Measurements from ENCODE around the gene SPOCK1.

SPOCK1 gene

DNA sequence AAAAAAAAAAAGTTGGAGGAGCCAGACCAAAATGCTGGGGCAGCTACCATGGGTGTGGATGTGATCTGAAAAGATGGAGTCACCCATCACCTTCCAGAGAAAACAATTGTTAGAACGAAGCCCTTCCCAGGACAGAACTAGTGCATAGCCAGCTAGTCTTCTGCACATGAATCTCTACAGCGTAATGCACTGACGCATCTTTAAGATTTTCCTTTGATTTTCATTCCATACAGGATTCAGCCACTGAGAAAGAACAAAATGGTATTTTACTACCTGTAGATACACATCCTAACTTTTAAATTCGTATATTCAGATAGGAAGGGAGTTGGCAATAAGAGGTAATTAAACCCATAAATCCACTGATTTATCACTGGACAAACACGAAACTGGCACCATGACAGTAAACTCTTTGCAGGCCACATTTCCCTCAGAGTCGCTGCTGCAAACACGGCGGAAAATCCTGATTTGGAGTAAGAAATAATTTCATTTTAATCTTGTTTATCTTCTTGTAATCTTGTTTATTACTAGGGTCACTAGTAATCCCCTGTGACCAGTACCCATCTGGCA lies 206.6 kb downstream of the SPOCK1 start:
- no peak for DNase-seq (ENCODE audit: low read depth)

DNA sequence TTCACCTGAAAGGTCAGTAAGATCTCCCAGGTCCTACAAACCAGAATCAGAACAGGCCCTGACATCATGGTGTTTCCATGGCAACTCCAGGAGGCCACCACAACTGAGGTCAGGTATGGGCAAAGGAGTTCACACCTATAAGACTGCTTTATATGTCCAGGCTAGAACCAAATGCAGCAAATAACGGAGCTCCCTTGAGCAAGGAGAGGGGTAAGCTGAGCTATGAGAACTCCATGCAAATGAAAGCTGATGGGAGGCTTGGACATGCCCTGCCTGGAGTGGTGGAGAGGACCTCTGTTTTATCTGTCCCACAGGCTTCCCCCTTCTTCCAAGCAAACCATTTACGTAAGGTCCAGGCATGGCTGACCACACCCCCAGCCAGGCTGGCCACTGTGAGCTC lies 207.7 kb downstream of the SPOCK1 start:
- no peak for DNase-seq (ENCODE audit: low read depth)

DNA sequence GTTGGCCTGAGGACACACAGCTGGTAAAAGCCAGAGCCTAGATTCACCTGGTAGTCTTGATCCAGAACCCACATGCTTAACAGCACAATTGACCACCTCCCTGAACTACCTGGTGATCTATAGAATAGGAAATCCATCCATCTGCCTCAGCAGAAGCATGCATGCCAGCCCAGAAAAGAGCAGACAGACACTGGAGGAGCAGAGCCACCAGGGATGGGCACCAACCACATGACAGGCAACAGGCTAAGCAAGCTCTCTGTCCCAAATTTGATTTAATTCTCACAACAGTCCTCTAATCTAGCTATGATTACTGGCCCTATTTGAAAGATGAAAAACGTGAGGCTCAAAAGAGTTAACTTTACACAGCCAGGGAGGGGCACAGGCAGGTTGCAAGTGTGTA lies 208.1 kb downstream of the SPOCK1 start:
- no peak for DNase-seq (ENCODE audit: low read depth)

DNA sequence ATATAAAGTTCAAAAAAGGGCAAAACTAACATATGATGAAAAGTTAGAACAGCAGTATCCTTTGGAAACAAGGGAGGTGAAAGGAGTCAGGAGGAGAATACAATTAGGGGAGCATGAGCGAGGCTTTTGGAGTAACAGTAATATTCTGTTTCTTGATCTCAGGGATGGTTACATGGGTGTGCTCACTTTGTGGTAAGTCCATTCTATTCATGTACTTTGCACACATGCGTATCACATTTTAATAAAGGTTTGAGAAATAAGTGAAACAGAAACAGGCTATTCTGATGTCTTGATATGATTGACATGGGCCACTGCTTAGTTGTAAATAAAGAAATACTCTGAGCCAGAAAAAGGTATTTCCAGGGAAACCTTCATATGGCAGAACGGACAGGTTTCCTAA lies 208.8 kb downstream of the SPOCK1 start:
- no peak for DNase-seq (ENCODE audit: low read depth)

DNA sequence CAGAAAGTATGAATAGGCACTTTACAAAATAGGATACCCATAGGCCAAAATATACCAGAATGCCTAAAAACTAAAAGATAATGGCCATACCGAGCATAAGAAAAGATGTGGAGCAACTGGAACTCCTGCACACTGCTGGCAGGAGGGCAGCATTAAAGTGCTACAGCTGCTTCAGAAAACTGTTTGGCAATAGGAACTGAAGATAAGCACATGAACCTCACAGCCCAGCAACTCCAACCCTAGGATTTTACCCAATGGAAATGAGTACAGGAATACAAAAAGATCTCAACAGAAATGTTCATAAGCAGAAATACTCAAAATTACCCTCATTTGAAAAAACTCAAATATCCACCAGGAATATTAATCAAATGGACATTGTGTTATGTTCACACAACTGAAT lies 209.3 kb downstream of the SPOCK1 start:
- no peak for DNase-seq (ENCODE audit: low read depth)

DNA sequence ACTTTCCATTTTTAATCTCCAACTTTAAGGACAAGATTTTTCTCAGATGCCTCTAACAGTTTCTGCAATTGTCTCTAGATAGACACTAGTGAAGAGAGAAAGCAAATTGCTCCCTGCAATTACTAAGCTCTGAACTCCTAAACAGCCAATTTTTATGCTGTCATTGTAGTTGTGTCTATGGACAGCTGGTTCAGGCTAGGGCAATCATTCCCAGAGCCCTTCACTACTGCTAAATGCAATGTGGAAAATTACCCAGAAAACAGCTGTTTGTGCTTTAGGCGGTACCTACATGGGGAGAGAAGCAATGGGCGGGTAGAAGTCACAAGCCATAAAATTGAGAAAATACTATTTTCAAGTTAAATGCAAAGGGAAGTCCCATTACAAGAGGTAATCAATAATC lies 211.6 kb downstream of the SPOCK1 start:
- no peak for DNase-seq (ENCODE audit: low read depth)

DNA sequence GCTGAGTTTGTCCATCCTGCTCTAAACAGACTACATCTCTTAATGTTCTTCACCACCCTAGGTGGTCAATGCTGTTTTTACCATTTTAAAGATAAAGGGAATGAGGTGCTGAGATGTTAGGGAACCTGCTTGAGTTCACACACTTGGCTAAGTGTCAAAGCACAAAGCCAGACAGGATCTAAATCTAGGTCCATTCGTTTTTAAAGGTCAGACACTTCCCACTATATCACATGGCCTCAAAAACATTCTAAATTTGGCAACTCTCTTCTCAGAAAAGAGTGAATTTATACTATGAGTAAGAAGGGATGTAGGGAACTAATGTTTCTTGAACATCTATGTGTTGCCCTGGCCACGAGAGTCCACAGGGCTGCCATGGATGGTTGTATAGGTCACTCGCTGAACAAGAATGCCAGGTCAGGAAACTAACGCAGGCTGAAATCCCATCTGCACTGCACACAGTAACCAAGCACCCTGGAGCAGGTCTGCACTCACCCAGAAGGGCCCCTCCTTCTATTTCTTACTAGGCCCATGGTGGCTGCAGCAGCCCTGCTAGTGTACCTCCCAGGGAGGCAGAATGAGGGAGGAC lies 213.0 kb downstream of the SPOCK1 start:
- DNase-seq (ENCODE audit: low read depth), result no peak

DNA sequence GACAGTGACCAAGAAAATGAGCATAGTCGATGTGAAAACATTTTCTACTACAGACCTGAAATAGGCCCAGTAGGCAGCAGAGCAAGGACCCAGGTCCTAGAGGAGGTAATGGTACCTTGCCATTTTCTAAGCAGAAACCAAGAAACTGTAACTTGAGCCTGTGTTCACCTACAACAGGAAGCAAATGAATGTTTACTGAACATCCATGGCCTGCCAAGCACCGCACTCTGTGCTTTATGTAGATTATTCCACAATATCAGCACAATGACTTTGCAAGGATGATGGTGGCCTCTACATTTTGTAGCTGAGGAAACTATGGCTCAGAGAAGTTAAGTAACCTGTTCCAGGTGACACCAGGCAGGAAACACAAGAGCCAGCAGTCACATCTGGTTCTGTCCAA lies 215.3 kb downstream of the SPOCK1 start:
- DNase-seq (ENCODE audit: low read depth), result no peak

DNA sequence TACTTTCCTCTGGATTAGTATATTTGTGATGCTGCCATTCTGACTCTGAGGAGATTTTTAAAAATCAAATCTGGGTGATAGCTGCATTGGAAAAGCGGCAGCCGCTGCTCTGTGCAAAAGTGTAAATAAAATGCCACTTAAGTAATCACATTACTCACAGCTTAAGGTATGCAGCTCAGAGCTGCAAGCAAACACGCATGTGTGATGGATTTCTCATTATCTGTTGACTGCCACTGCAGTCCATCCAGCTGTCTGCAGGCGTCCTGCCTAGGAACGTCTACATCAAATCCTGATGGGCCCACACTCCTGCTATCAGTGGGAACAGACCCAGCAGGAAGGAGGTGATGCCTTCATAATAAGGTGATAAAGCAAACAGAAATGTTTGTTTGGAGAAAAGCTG lies 216.9 kb downstream of the SPOCK1 start:
- DNase-seq (ENCODE audit: low read depth), result no peak

DNA sequence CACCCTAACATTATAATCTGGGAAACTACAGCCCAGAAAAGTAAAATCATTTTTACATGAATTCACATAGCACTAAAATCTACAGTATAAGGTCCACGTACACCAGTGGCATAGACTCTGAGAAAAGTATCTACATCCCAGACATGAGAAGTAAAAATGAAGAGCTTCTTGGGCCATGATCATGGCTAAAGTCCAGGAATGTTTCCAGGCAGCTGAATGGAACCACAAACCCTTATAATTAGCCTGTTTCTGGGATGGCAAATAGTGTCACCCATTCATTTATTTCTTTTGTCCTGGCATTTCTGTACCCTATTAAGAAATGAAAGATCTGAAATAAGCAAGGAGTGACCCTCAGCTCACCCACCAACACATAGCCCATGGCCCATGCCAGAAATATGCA lies 217.9 kb downstream of the SPOCK1 start:
- no peak for DNase-seq (ENCODE audit: low read depth)

DNA sequence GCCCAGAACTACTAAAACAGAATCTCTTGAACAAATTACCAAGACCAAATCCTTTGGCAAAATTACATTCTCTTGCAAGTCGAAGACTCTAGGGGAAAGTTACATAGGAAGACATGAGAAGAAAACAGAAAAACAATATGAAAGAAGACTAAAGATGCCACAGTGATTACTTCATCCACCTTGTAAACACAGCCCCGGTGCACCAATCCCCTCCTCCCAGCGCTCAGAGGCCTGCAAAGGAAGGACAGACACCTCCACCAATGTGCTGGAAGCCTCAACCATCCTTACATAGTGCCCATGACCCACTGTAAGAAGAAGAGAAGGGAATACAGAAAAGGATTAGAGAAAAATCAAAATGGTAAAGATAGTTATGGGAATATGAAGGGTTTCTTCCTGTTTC lies 218.5 kb downstream of the SPOCK1 start:
- DNase-seq (ENCODE audit: low read depth), result peak; percentile 32

DNA sequence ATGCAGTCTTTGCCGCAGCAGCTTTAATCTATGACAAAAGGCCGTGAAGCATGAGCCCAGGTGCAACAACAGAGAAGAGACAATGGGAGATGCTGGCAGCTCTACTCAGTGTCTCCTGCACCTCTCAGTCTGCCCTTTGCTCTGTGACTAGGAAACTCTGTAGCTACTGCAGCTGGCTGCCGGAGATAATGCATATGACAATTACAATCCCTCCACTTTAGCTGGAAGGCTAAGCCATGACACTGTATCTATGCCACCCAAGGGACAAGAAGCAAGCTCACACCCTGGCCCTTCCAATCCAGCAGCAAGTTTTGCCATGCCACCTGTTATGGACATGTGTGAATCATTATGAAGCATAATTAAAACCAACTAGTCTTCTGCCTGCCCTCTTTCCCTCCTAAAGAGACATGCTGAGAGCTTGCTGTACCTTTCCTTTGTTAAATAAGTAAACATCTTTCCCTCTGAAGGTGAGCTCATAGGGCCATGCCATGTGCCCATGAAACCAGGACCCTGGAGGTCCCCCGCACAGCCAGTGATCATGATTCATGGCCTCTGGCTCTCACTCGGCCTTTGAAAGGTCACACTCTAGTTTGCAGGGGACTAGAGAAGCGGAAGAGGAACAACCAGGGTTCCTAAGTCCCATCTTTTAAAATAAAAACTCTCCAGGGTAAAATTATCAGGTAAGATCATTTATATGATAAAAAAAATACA lies 219.4 kb downstream of the SPOCK1 start:
- DNase-seq (ENCODE audit: low read depth), result no peak

DNA sequence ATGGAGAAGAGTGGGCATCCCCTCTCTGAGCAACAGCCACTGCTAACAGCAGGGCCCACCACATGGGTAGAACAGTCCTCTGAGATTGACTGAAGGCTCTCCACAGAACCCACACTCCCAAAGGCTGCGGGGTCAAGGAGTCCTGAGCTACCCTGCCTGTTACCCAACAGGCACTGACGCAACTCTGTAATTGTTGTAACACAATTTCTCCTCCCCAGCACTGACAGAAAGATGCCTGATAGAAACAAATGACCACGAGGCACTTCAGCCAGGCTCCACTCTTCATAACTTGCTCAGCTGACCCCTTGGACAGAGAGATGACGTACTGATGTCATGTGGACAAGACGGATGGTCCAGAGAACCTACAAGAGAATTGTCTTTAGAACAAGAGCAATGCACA lies 220.7 kb downstream of the SPOCK1 start:
- DNase-seq (ENCODE audit: low read depth), result no peak

DNA sequence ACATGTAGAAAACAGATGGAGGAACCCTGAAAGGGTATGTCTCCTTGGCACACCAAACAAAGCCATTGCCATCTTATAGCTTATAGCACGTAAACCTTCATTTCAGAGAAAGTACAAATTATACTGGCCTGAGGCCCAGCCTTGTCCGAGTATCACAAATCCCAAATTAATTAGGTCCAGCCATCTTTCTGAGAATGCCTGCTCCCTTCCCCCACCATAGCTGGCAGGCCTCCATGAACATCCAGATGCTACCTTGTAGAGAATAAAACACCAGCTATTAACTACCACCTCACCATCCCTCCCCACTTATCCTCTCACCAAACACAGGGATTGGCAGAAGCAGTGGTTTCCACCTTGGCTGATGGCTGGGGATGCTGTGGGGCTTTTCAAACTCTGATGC lies 224.0 kb downstream of the SPOCK1 start:
- DNase-seq (ENCODE audit: low read depth), result no peak

DNA sequence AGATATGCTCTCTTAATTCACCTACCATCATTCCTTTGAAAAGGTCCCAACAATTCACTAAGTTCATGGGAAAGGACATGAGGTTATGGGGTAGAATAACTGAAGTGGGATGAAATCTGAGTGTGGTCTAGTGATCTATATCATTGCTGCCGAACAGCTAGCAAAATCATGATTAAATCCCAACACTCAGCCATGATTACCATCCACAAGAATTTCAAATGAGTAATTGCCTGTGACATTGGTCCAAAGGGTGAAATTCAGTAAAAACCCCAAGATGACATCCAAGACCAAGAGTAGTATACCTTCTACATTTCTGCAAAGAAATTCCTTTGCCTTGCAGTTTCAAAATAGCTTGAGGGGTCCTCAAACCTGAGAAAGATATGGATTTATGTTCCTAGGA lies 225.6 kb downstream of the SPOCK1 start:
- peak; percentile 73 for DNase-seq (ENCODE audit: low read depth)

DNA sequence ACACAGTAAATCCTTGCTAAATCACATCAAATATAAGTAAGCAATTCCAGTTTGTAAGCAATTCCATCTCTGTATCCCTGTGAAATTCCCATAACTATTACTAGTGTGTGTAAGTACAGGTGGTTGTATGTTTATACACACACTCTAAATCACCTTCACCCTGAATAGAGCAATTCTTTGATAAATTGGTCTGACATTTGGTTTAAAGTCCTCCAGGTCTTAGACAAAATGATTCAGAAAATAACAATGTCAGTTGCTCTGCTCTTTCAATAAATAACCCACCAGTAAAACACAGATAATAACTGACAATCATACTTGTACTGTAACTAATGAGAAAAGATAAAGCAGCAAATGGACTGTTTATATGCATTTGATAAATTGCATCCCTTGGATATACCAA lies 226.3 kb downstream of the SPOCK1 start:
- no peak for DNase-seq (ENCODE audit: low read depth)

DNA sequence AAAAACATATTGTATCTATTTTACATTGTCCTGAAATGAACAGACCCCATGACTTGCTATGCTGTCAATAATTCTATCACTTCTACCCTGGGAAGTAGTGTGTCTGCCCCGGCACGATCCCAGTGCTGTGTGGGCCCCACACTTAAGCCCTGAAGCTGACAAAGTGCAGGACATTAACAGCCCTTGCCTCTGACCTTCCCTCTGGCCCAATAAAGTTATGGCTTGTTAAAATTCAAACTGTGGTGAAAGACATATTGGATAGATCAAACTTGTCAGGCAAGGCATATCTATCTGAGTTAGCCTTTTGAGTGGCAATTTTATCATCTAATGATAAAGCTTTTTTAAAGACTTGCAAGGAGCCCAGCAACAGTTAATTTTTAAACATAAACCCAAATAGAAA lies 229.2 kb downstream of the SPOCK1 start:
- DNase-seq (ENCODE audit: low read depth), result no peak

DNA sequence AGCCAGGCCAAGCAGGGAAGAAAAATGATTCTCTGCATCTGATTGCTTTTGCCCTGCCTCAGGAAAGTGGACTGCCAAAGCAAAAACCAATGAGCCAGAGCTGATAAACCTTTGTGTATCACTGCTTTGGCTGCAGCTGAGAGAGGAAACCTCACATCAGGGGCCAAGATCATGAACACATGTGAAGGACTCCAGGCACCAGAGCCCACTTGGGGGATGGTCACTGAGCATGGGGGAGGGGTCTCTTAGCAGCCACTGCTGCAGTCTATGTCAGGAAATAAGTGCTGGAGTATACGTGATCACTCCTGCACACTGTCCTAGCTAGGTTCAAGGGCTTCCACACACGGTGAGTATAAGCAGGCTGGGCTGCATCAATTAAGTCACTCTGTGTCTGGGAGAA lies 229.9 kb downstream of the SPOCK1 start:
- DNase-seq (ENCODE audit: low read depth), result no peak

DNA sequence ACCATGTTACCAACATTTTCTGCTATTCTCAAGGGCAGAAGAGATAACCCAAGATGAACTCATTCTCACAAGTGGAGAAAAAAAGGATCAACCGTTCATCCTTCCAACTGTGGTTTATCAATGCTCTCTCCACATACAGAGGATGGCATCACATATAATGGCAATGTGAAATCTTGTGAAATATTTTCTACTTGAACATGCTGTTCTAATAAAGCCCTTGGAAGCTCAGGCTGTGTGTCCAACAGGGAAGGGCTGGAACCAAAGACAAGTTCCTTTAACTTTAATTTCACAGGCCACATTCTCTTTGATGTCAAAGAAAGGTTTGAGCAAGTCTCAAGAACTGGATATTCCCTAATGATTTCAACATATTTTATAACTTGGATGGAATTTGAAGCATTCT lies 230.5 kb downstream of the SPOCK1 start:
- no peak for DNase-seq (ENCODE audit: low read depth)

DNA sequence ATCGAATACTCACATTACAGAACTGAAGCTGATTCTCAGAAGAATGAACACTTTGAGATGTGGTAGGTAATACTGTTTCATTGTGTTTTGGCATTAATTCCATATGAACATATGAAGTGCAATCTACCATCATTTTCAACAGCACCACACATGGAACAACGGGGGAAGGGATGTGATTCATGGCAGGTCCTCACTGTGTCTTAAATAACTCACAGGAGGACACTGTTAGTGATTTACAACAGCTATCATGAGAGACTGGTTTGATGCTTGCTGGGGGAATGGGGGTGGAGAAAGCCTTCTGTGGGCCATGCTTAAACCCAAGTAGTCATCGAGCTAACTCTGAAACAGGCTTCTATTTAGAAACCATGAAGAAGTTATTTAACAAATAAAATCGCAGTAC lies 232.9 kb downstream of the SPOCK1 start:
- DNase-seq (ENCODE audit: low read depth), result no peak

DNA sequence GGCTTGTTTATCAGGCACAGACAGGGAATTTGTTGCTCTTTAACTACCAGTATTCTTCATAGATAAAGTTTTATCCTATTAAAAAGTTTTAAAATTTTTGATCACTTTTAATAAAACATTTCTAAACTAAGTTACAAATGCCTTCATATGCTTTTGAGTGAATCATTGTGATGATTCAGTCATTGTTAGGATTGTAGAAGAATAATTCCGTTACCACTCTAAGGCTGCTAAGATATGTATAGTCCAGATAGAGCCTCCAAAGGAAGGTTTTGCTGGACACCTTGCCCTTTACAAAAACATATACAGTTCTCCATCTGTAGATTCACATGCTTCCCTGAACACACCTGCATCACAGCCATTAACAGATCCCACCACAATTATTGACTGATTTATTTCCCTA lies 233.7 kb downstream of the SPOCK1 start:
- DNase-seq (ENCODE audit: low read depth), result peak; percentile 51

DNA sequence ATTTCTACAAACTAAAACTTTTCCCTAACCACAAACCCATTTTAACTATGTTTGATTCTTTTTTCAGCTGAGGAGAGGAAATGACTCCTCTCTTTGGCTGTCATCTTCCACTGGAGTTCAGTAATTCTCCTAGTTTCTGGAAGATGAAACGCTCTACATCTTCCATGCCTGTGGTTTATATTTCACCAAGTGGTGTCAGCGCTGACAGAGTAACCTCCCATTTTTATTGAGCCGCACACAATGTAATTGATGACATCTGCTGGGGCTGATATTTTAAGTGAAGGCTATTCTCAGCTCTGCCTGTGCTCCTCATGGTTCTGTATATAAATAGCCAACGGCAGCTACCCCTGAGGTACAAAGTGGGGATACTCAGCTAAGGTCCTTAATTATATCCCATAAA lies 234.6 kb downstream of the SPOCK1 start:
- DNase-seq (ENCODE audit: low read depth), result peak; percentile 83

DNA sequence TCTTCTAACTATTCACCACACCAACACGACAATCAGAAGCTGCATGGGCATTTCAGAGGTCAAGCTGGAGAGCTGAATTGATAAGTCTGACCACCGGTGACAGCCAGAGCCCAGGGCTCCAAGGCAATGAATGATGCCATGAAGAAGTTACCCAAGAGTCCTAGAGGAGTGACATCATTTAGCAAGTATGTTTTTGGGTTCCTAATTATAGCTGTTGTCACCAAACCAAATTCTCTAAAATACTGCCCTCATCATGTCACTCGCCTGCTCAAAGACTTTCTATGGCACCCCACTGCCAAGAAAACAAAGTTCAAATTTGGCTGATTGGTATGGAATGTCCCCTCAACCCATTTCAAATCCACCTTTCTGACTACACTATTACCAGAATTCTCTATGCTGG lies 235.1 kb downstream of the SPOCK1 start:
- DNase-seq (ENCODE audit: low read depth), result no peak

All from ELR (cell line).